Urinary bladder (tissue), 4 donors: ENCODE results near the gene GSN. TPM values are rescaled to one million over a fixed set of nuclear protein-coding genes. Genes with fewer than 3 reads are reported as not detected.

Source experiments
- DNase-seq: peaks from one replicate; pipeline ENCODE4 v3.0.0-alpha.2; 2015; ENCODE audit errors: extremely low spot score
- H3K27ac ChIP-seq: one replicate; pipeline ENCODE4 v1.5.1; 2013; ENCODE audit warnings: low read depth, mild to moderate bottlenecking, moderate library complexity
- H3K36me3 ChIP-seq: one replicate; pipeline ENCODE4 v1.6.1; 2013; ENCODE audit warnings: mild to moderate bottlenecking, moderate library complexity; ENCODE audit not compliant: insufficient read depth
- H3K4me1 ChIP-seq: one replicate; pipeline ENCODE4 v1.6.1; 2013; ENCODE audit warnings: mild to moderate bottlenecking, moderate library complexity; ENCODE audit not compliant: insufficient read depth
- H3K4me3 ChIP-seq: one replicate; pipeline ENCODE4 v1.5.1; 2013; ENCODE audit warnings: low read depth, low read length
- WGBS: extraction: QIAGEN DNeasy Blood & Tissue Kit; methylation state at CpG from one replicate; pipeline ENCODE4 v1.1.7; 2013; 5-methylcytosine and 5-hydroxymethylcytosine counted together
- polyA plus RNA-seq: library from polyadenylated mRNA; stranded (reverse); fragments of 200-250 nt; gene quantifications from one replicate; pipeline ENCODE4 v1.2.3, GENCODE V29; 2013
- total RNA-seq: library from RNA; depleted of rRNA; stranded (reverse); fragments of >200 nt; gene quantifications from one replicate; pipeline ENCODE4 v1.2.3, GENCODE V29; 2014
- donor health status: healthy with polysubstance abuse.
- donor health status: healthy.

The GSN gene
- total and polyA plus RNA-seq, 2 donors, result 405 to 2,591 TPM

DNA sequence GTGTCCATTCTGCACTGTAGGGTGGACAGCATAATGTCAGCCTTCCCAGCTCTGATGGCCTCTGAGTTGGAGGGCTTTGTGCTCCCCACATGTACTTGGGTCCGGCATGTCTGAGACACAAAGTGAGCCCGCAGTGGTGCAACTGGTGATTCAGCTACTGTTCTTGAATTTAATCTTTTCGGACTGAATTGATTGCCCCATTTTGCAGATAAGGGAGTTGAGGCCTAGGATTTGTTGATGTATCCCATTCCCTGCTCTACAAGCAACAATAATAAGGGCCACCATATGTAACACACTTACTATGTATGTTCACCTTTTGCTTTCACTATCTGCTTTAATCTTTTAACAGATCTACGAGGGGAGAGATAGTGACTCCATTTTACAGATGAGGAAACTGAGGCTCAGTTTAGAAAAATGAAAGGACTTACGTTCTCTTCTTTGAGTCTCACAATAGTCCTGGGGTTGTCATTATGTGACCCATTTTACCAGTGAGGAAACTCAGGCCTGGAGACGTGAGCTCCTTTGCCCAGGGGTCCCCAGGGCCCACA lies 4.5 kb downstream of the GSN start:
- WGBS, result 80% methylated on average over 6 of the region's 6 CpGs
- no peaks in the 10 kb centered on the region for H3K36me3 ChIP-seq
- no peak overlapping the region for H3K4me3 ChIP-seq
- DNase-seq, result no peak
- H3K27ac ChIP-seq, result peak overlapping the region; percentile 75
- no peaks in the 10 kb centered on the region for H3K4me1 ChIP-seq

GRCh38 chr9:121273064-121273775 lies 5.3 kb downstream of the GSN start:
- Histone ChIP-seq H3K27ac (peak overlapping the region; percentile 41), H3K4me1 (no peaks in the 10 kb centered on the region), H3K4me3 (no peak overlapping the region)

GRCh38 chr9:121274851-121275250 lies 6.9 kb downstream of the GSN start:
- DNase-seq, result no peak
- Histone ChIP-seq H3K36me3 (no peaks in the 10 kb centered on the region), H3K4me3 (no peak overlapping the region), H3K27ac (no peak overlapping the region), H3K4me1 (no peaks in the 10 kb centered on the region)
- 50% methylated on average over 4 of the region's 4 CpGs for WGBS

More at GRCh38 chr9:121273064-121273775, 5.3 kb downstream of the GSN start:
- WGBS, result 61% methylated on average over 4 of the region's 4 CpGs
- no peaks in the 10 kb centered on the region for H3K36me3 ChIP-seq
- DNase-seq, result no peak

DNA sequence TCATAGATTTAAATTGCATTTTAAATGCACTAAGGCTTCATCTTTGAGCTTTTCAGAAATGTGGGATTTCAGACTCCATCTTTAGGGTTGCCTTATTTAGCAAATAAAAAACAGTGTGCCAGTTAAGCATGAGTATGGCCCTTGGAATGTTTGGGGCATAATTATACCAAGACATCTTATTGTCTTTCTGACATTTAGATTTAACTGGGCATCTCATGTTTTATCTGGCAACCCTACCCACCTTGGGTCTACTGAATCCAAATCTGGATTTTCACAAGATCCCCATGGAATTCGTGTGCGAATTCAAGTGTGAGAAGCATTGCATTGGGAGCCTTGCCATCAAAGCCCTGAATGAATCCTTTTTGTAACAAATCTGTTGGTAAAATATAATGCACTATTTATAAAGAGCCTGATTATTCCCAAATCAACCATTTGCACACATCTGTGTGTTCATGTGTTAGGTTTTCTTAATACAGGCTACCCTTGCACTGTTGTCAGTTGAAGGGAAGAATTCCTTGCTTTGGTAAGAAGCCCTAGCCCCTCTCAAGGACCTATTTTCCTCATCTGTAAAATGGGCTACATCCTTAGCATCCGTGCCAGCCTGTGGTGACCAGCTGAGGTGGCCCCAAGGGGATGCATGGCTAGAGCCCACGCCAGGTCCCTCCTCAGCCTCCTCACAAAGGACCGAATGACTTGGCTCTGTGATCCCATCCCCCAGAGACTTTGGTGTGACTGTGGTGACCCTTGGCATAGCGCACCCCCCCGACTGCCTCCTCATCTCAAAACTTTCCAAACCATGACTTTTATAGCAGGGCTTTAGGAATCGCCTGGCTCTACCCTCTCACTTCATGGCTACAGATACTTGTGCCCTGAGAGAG lies 8.1 kb downstream of the GSN start:
- no peak for DNase-seq
- Histone ChIP-seq H3K36me3 (no peaks in the 10 kb centered on the region), H3K4me1 (no peaks in the 10 kb centered on the region), H3K4me3 (no peak overlapping the region), H3K27ac (no peak overlapping the region)
- 63% methylated on average over 8 of the region's 8 CpGs for WGBS

- DNase-seq, result no peak
- H3K36me3 ChIP-seq, result no peaks in the 10 kb centered on the region
- peak overlapping the region; percentile 29 for H3K27ac ChIP-seq
- H3K4me3 ChIP-seq, result no peak overlapping the region
- 97% methylated on average over 1 of the region's 1 CpG for WGBS
- no peaks in the 10 kb centered on the region for H3K4me1 ChIP-seq
Measured at GRCh38 chr9:121277026-121277425, 9.1 kb downstream of the GSN start.

GRCh38 chr9:121277518-121278295 lies 9.7 kb downstream of the GSN start:
- Histone ChIP-seq H3K4me3 (no peak overlapping the region), H3K27ac (peak overlapping the region; percentile 70), H3K36me3 (no peaks in the 10 kb centered on the region), H3K4me1 (no peaks in the 10 kb centered on the region)
- no peak for DNase-seq
- 30% methylated on average over 4 of the region's 4 CpGs for WGBS

- no peak for DNase-seq
- Histone ChIP-seq H3K4me1 (no peaks in the 10 kb centered on the region), H3K27ac (peak overlapping the region; percentile 70), H3K36me3 (no peaks in the 10 kb centered on the region), H3K4me3 (no peak overlapping the region)
- 16% methylated on average over 13 of the region's 13 CpGs for WGBS
Measured at GRCh38 chr9:121278477-121279261, 10.7 kb downstream of the GSN start.

- no peak for DNase-seq
- WGBS, result 46% methylated on average over 11 of the region's 11 CpGs
- Histone ChIP-seq H3K4me1 (no peaks in the 10 kb centered on the region), H3K27ac (peak overlapping the region; percentile 65), H3K4me3 (no peak overlapping the region), H3K36me3 (no peaks in the 10 kb centered on the region)
Measured at GRCh38 chr9:121279776-121280388, 11.9 kb downstream of the GSN start.

DNA sequence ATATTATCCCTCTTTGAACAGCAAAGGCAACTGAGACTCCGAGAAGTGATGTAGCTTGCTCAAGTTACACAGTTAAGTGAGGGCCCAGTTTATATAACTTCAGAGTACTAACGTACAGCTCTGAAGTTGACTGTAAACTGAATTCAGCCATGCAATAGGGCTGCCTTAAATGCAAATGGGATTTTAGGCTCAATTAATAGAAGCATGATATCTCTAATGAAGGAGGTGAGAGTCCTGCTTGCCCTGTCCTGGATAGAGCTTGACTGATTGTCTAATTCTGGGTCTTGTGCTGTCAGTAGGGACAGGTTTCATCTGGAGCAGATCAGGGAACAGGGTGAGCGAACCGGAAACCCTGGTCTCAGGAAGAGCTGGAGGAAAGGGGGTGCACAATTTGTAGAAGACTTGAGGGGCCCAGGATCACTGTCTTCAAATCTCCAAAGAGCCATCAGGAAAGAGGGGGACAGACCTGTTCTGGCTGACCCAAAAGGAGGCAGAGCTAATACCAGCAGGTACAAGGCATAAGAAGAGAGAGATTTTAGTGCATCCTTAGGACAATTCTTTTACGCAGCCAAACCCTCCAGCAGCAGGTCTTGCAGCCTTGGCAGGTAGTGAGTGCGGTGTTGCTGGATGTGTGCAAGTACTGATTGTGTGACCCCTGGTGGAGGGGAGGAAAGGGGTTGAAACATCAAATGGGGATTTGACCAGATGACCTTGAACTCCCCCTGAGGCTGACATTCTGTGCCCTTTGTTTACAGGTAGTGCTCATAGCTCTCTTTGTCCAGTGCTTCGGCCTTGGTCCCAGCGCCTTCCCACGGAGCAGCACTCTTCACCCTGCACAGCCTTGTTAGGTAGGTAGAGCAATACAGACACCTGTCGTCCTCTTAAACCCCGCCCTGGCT lies 13.0 kb downstream of the GSN start:
- WGBS, result 60% methylated on average over 11 of the region's 11 CpGs
- H3K4me3 ChIP-seq, result no peak overlapping the region
- DNase-seq, result no peak
- no peaks in the 10 kb centered on the region for H3K36me3 ChIP-seq
- H3K4me1 ChIP-seq, result peaks cover 2% of the 10 kb centered on the region
- H3K27ac ChIP-seq, result peak overlapping the region; percentile 94

DNA sequence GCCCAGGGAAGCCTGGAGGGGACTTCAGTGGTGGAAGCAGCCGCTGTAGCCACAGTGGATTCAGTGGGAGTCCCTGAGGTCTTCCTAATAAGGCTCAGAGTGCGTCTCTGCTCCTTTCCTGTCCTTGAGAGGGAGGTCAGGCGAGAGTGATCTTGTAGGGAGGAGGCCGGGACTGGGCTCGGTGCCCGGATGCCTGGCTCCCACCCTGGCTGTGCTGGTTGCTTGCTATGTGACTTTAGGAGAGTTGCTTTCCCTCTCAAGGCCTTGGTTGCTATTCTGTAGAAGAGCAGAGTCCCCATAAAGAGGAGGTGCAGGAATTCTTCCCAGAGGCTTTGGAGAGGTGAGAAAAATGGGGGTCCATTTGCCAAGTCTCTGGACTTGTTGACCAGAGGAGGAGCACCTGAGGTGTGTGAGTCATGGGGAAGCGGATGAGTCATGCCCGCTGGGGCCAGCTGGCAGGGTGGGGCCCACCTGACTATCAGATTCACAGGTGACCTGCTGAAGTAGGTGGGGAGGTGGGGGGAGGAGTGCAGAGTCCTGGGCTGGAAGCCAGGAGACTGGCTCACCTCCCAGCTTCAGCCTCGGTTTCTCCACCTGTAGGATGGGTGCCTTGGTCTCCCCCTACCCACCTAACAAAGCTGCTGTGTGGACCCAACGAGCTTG lies 13.8 kb downstream of the GSN start:
- Histone ChIP-seq H3K4me1 (peaks cover 2% of the 10 kb centered on the region), H3K36me3 (no peaks in the 10 kb centered on the region), H3K4me3 (no peak overlapping the region), H3K27ac (peak overlapping the region; percentile 94)
- WGBS, result 27% methylated on average over 10 of the region's 10 CpGs
- no peak for DNase-seq

DNA sequence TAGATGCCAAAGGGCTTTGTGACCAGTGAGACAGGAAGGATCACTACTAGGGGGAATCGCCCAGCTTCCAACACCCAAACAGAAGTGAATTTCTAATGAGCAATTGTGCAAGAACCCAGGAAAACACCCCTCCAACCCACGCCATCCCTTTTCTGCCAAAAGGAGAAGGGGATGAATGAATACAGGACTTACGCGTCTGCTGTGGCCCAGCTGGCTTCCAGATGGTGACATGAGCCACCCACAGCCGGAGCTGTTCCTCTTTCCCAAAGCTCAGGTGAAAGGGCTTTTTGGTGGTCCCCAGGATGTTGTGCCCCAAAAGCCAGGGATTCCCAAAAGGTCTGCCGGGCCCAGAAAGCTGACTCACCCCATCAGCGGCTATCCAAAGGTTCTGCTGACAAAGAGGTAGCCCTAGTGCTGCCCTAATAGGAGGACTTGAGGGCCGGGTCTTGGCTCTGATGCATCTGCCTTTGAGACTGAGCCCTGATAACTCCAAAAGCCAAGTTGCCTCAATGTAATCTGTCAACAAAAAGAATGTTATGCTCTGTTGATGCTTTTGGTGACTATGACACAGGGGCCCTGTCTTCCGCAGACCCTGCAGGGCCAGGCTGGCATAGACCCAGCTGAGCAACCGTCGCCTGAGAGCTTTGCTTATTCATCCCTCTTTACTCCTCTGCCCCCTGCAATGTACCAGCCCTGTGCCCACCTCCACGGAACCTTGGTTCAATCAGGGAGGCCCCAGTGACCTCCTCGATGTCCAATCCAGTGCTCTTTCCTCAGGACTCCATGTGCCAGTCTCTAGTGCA lies 14.5 kb downstream of the GSN start:
- WGBS, result 22% methylated on average over 13 of the region's 13 CpGs
- no peak for DNase-seq
- H3K4me3 ChIP-seq, result no peak overlapping the region
- peaks cover 4% of the 10 kb centered on the region for H3K4me1 ChIP-seq
- H3K27ac ChIP-seq, result peak overlapping the region; percentile 94
- no peaks in the 10 kb centered on the region for H3K36me3 ChIP-seq
